ENCODE data around the gene MMP28.

MMP28 gene

GRCh38 chr17:35726953-35727460 lies 68.4 kb downstream of the MMP28 start:
- DNase-seq (ENCODE audit: low read depth in 2 of 2, low spot score in 1 of 2), result no peak

- no peak for DNase-seq (ENCODE audit: low read depth in 2 of 2, low spot score in 1 of 2)
These were observed 69.1 kb downstream of the MMP28 start for GRCh38 chr17:35726127-35726952.

GRCh38 chr17:35725802-35726126 lies 69.7 kb downstream of the MMP28 start:
- no peak for DNase-seq (ENCODE audit: low read depth in 2 of 2, low spot score in 1 of 2)

GRCh38 chr17:35725058-35725457 lies 70.4 kb downstream of the MMP28 start:
- no peak for DNase-seq (ENCODE audit: low read depth in 2 of 2, low spot score in 1 of 2)

GRCh38 chr17:35723735-35724134 lies 71.7 kb downstream of the MMP28 start:
- DNase-seq (ENCODE audit: low read depth in 2 of 2, low spot score in 1 of 2), result no peak

- DNase-seq (ENCODE audit: low read depth in 2 of 2, low spot score in 1 of 2), result no peak
These were observed 78.0 kb downstream of the MMP28 start for GRCh38 chr17:35717475-35717874.

GRCh38 chr17:35716897-35717465 lies 78.5 kb downstream of the MMP28 start:
- DNase-seq (ENCODE audit: low read depth in 2 of 2, low spot score in 1 of 2), result no peak

- no peak for DNase-seq (ENCODE audit: low read depth in 2 of 2, low spot score in 1 of 2)
These were observed 79.3 kb downstream of the MMP28 start for GRCh38 chr17:35716173-35716572.

All from stimulated activated CD8-positive, alpha-beta memory T cell treated with anti-CD3 and anti-CD28 coated beads, Interleukin-4, amount 100 ng/mL, for 1 hour (primary cell).